HCEC 1CT (cell line): ENCODE results near the gene PCNX1.
"Not testable (repeated sequence)": the region's sequence is repeated elsewhere in the genome, so short reads cannot be mapped to it uniquely, and the experiment has no call there.

Experiments used
- DNase-seq: peaks from one replicate; pipeline ENCODE4 v3.0.0-alpha.2; 2017

PCNX1 gene

DNA sequence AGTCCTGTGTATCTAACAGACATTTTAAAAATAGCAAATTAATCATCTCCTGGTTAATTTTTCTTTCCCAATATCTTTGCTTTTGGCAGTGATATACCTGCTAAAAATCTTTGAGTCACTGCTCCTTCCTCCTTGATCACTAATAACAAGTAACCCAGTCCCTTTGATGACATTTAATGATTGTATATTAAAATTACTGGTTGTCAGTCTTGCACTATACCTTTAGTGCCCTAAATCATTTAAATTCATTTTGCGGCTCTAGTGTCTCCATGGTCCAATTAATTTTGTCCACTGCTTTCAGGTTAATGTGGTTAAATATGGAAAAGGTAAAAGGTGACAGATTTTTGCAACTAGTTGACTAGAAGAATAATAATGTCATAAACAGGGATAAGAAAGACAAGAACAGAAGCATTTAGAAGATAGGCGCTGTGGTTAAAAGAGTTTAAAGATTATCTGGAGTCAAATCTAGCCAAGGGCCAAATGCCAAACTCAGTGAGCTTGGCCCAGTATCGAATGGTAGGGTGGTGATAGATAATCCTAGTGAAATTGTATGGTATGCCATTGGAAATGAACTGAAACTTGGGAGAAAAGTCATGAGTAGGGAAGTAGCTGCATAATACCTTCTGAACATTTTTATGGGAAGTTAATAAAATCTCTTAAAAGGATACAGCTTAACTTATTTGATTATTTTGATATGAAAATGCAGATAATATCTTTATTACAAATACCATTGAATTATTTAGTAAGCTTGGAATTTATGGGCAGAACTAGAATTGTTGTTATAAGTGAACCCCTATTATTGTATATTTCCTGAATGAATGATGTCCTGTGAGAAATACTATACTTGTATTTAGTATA is 115.0 kb downstream of the PCNX1 start:
- no peak for DNase-seq

DNA sequence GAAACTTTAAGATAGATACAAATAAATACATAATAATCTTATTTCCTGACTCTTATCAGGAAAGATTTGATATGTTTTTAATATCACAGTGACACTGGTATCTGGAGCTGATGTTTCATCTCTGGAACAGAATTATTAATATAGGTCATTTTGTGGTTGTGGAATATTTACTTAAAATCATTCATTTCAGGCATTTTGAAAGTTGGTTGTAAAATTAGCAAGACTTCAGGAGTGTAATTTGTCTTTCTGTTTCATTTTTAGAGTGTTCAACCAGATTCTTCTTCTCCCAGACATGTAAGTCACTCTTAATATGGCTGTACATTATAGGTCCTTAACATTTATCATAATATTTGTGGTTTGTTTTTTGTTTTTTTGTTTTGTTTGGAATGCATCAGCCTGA is 115.7 kb downstream of the PCNX1 start:
- DNase-seq = no peak

DNA sequence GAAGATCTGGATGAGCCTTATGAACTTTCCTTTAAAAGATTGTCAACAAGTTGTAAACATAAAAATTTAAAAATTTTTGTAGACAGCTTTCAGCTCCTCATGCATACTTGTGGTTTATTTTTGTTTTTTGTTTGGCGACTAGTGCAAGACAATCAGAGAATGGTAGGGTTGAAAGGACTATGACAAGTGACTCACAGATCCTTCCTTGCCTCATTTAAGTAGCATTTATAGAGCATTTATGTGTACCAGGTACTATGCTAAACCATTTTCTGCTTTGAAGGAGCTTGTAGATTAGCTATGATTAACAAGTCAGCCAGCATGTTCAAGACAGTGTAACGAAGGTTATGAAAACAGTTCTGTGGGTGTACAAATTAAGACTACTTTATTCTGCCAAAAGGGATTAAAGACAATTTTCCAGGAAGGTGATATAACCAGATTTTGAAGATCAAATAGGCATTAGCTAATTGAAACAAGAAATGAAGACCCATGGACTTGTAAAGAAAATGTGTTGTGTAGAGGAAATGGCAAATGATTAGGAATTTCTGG is 122.0 kb downstream of the PCNX1 start:
- no peak for DNase-seq

DNA sequence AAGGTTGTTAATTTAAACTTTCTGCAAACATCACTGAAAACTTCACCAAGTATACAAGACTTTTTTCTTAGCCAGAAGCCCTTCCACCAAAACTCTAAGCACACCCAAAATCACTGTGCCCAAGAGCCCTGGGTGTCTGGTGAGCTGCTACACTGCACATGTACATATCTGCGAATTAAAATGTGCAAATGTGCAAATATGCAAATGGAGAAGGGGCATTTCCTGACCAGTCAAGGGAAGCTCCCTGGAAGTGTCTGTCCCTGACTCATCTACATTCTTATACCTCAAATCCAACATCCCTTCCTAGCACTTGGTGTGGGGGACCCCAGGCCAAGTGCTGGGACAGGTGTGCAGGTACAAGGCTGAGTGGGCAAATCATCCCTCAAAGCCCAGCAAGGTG is 123.7 kb downstream of the PCNX1 start:
- DNase-seq = no peak

DNA sequence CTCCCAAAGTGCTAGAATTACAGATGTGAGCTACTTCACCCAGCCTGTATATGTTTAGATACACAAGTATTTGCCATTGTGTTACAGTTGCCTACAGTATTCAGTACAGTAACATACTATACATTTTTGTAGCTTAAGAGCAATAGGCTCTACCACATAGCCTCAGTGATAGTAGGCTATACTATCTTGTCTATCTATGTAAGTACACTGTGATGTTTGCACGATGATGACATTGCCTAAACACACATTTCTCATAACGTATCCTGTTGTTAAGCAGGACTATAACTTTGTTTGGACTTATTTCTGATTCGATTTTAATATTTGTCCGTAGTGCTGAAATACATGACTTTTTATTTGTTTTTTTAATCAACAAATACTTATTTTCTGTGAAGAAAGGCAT is 129.2 kb downstream of the PCNX1 start:
- no peak for DNase-seq

DNA sequence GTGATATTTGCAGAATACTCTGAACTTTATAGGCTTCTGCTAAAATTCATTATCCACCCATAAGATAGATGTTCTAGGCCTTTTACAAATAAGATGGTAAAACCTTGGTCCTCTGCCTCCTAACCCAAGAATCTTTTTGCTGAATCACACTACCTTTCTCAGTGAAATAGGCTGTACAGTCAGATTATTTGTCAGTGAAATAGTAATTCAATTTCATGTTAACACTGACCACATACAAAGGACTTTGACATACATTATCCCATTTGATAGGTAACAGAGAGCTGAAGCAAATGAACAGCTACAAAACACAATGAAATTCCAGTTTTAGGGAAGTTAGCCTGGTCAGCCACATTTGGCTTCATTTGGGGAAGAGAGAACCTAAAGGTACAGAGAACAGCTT is 141.1 kb downstream of the PCNX1 start:
- no peak for DNase-seq

DNA sequence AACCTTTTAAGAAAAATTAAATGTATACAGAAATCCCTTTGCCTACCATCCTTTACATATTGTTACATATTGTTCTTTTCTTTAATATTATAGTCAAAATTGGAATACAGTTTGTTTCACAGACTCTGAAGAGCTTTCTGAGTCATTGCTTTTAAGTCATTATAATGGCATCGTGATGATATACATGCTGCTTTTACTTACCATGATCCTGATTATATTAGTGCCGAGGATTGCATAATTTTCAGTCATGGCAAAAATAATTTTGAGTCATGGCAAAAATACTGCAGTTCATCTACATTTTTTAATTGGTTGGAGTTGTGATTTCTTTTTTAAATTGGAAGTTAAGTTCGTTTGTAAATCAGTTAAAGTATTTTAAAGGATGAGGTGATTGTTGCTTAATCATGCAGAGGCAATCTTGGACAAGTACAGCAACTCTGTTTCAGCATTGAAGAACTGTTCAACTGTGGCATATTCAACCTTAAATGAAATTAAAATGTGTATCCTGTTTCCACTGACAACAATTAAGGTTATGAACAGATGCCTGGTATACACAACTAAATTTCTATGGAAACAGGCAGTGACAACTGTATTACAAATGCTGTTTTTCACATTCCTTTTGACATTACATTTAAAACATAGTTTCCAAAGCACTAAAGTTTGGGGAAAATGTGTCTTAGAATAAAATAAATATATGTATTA is 142.3 kb downstream of the PCNX1 start:
- DNase-seq = peak; percentile 83

DNA sequence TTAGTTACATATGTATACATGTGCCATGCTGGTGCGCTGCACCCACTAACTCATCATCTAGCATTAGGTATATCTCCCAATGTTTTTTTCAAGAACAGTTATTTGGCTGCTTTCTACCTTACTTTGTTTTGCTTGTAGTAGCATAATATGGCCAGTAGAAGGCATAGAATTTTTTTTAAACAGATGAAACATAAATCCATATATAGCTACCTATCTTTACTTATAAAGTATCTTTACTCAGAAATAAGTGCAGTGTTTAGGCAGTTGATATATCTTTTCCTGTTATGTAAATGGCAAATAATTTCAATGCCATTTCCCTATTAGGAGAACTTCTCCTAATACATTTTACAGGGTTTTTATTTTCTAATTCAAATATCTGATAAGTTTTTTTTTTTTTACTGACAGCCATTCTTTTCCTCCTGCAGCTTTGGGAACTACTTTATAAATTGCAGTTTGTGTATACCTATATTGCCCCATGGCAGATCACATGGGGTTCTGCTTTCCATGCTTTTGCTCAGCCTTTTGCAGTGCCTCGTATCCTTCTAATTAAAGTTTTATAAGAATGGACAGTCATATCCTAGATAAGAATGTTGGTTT is 143.1 kb downstream of the PCNX1 start:
- DNase-seq = peak; percentile 15

DNA sequence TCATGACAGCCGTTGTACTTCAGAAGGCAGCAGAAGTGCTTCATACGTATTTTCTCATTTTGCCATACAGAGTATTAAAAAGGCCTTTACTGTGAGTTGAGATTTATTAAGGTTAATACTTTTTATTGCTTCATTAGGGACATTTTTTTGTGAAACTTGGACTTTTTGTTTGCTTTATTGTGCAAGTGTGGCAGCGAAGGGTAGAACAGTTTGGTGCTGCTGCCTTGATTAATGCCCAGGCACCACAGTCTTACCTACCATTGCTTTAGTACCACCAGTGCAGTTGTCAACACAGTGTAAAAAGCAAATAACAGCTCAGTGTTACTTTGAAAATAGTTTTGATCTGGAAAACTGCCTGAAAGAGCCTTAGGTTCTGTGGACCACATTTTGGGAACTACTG is 147.4 kb downstream of the PCNX1 start:
- no peak for DNase-seq

DNA sequence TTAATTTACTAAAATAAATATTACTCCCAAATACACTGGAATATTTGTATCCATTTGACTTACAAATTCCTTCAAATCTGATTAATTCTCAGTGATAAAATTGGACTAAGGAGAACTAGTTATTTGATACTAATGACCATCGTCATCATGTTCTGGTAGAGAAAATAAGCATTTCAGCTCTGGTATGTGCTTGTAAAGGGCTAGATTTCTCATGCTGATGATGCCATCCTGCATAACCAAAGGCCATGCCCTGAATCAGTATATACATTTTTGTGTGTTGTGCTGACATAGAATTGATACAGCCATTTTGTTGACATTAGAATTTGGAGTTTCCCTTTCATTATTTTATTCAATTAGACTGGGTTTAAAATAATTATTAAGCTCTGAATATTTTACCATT is 148.9 kb downstream of the PCNX1 start:
- no peak for DNase-seq

DNA sequence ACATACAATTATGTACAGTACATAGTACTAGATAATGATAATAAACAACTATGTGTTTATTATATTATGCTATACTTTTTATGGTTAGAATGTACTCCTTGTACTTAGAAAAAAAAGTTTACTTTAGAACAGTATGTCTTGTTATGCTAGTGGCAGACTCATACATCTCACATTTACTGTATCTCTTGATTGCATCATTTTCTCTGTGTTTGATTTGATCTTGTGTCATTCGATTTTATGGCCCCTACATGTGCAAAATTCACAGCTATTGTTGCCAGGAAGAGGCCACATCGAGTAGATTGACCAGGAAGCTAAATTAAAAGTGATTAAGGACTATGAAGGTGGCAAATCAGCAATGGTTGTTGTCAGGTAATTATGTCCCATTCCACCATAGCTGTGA is 153.0 kb downstream of the PCNX1 start:
- no peak for DNase-seq

DNA sequence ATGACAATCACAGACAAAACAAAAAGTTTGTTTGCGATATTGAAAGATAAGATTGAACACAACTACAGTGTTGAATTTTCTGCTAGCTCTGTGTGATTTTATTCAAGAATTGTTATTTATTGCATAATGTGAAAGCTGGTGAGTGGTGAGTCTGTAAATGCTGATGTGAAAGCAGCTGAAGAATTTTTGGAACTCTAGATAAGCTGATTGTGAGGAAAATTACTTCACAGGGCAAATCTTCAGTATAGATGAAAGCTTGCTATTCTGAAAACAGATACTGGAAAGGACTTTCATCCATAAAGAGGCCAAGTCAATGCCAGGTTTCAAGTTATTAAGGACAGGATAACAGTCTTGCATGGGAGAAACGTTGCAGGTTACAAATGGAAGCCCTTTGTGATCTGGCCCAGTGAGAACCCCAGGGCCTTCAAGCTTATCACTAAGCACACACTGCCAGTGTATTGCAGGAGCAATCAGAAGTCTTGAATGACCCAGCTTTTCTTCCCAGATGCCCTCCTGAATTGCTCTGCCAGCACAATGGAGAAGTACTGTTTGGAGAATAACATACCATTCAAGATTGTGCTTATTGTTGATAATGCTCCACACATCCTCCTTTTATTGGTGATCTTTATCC is 153.7 kb downstream of the PCNX1 start:
- DNase-seq = no peak

DNA sequence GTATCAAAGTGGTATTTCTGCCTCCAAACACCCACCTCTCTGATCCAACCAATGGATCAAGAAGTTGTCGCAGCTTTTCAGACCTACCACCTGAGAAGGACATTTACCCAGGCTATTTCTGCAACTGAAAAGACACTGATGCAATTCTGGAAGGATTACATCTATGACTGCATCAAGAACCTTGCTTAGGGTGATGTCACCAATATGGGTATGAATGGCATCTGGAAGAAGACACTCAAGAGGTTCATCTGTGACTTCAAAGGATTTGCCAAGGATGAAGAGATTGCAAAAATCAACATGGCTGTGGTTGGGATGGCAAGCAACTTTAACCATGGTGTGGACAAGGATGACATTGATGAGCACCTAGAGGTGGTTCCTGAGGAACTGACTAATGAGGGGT is 154.2 kb downstream of the PCNX1 start:
- no peak for DNase-seq

DNA sequence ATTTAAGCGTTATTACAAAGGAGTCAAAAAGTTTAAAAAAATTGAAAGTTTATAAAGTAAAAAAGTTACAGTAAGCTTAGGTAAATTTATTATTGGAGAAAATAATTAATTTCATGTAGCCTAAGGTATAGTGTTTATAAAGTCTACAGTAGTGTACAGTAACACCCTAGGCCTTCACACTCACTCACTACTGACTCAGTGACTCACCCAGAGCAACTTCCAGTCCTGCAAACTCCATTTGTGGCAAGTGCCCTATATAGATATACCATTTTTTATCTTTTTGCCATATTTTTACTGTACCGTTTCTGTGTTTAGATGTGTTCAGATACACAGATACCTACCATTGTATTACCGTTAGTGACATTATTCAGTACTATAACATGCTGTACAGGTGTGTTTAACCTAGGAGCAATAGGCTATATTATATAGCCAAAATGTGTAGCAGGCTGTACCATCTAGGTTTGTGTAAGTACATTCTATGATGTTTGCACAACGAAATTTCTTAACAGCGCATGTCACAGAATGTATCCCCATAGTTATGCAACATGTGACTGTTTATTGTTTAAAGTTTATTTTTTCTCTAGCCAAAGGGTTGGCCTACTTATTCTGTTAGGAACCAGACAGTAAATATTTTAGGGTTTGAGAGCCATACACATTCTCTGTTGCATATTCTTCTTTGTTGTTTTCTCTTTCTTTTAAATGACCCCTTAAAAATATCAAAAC is 155.5 kb downstream of the PCNX1 start:
- DNase-seq = peak; percentile 46

DNA sequence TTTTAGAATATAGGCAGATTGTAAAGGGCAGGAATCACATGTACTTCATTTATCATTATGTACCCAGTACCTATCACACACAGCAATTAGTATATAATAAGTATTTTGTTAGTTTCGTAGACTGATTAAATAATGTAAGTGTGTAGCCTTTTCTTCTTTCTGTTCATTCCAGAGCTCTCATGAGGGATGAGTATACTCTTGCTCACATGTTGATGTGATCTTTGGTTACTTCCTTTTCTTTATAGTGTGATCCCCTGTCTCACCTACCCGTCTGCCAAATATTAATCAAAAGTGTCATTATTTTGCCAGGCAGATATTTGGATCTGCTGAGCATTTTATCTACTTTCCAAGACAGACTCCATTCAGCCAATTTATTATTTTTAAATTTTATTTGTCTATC is 156.1 kb downstream of the PCNX1 start:
- peak; percentile 45 for DNase-seq

DNA sequence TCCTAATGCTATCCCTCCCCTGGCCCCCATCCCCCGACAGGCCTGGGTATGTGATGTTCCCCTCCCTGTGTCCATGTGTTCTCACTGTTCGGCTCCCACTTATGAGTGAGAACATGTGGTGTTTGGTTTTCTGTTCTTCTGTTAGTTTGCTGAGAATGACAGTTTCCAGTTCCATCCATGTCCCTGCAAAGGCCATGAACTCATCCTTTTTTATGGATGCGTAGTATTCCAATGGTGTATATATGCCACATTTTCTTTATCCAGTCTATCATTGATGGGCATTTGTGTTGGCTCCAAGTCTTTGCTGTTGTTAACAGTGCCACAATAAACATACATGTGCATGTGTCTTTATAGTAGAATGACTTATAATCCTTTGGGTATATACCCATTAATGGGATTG is 157.5 kb downstream of the PCNX1 start:
- not testable (repeated sequence) for DNase-seq

DNA sequence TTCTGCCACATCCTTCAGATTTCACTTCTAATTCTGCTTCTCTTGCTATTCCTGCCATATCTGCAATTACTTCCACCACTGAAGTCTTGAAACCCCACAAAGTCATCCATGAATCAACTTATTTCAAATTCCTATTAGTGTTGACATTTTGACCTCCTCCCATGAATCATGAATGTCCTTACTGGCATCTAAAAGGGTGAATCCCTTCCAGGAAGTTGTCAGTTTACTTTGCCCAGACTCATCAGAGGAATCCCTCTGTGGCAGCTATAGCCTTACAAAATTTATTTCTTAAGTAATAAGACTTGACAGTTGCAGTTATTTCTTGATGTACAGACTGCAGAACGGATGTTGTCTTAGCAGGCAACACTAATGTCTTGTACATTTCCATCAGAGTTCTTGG is 162.9 kb downstream of the PCNX1 start:
- DNase-seq = peak; percentile 84

DNA sequence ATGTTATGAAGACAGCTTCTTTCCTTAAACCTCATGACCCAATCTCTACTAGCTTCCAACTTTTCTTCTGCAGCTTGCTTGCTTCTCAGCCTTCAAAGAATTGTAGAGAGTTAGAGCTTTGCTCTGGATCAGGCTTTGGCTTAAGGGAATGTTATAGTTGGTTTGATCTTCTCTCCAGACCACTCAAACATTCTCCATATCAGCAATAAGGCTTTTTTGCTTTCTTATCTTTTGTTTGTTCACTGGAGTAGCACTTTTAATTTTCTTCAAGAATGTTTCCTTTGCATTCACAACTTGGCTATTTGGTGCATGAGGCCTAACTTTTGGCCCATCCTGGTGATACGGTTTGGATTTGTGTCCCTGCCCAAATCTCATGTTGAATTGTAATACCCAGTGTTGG is 163.8 kb downstream of the PCNX1 start:
- no peak for DNase-seq

DNA sequence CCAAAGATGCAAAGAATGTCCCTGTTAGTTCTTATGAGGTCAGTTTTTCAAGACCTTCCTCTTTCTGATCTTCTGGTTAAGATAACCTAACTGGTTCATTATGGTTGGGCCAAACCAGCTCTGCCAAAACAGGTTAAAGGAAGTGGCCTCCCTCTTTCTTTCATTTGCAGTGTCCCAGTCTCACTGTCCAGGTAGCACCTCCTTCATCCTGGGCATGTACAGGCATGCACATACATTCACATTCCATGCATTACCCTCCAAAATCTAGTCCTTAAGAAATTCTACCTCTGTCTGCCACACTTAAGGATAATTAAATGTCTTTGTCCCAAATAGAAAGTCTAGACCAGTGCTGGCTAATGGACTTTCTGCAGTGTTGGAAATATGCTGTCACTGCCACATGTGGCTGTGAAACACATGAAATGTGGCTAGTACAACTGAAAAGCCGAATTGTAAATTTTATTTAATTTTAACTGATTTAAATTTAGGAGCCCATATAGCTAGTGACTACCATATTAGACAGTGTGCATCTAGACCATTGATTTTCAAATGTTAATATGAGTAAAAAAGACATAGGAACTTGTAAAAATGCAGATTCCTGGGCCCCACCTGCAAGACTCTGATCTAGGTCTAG is 169.3 kb downstream of the PCNX1 start:
- no peak for DNase-seq

DNA sequence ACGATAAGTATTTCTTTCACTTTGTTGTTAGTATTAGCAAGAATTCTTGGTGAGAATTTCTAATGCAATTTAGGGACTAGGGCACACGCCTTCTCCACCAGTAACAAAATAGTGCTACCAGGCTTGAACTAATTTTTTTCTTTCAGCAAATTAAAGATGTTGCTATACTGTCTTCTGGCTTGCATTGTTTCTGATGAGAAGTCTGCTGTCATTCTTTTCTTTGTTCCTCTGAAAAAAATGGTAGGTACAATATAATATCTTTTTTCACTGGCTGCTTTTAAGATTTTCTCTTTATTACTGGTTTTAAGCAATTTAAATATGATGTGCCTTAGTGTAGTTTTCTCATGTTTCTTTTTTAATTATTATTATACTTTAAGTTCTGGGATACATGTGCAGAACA is 171.2 kb downstream of the PCNX1 start:
- DNase-seq = no peak

DNA sequence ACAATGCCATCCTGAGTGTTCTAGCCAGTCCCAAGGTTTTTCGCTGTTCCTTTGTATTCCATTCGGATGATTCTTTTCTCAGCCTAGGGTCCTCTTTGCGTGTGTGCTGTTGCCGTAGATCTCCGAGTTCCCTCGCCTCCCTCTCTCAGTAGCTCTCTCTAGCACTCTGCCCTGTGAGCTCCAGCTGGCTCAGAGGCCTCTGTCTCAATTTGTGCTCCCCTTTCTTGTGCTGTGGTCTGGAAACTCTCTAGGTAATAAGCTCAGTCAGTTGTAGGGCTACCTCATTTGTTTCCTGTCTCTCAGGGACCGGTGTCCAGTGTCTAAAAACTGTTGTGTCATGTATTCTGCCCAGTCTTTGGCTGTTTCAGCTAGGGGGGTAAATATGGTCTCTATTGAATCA is 179.3 kb downstream of the PCNX1 start:
- no peak for DNase-seq

DNA sequence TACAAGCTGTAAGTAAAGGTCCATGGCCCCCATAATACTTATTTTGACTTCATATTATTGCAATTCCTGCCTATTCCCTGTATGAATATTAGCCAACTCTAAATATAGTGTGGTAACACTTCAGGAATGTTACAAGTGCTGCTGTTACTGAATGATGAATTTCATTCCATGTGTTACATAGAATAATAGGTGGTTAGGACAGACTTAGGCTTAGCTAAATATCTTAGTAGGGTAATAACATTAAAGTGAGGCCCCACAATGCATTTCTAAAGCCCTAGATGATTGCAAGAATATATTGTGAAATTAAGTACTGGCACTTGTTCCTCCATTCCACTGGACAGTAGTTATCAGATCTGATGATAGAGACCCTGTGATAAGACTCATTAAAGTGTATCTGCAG is 182.7 kb downstream of the PCNX1 start:
- peak; percentile 75 for DNase-seq
